GM18951 (cell line): ENCODE results near the gene FSTL4.

Source experiments
- POLR2A ChIP-seq: IDR thresholded peaks from 4 replicates; pipeline ENCODE4 v1.6.1; 2011; ENCODE audit warnings: mild to moderate bottlenecking; ENCODE audit not compliant: insufficient read length, insufficient read depth; ENCODE audit errors: extremely low read depth
- in situ Hi-C: fragments of 300-500 bp; cut with MboI; formaldehyde crosslinking; loops from one replicate; pipeline ENCODE4 v1.12.0; 2022; ENCODE audit warnings: low sequenced_read_pairs, mixed read lengths, inconsistent platforms; ENCODE audit not compliant: unreplicated experiment

The FSTL4 gene

DNA sequence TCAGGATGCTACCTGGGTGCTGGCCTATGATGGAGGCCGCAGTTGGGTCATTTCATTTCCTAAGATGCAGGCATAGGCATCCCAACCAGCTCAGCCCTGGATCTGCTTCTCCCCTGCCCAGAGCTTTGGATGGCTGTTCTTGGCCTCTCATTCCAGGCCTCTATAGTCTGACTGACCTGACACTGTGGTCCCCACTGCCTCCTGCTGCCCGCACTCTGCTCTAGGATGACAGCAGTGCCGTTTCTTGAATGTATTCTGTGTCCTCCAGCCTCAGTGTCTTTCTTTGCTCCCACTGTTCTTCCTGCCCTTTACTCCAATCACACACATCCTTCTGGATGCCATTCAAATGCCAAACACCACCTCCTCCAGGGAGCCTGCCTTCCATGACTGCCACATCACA, 324.8 kb downstream of the FSTL4 start:
- no peak for TF ChIP-seq POLR2A
- in situ Hi-C loops, result loop anchor here (10.0 kb wide), 1 partner anchor 173 kb away; no protein-coding TSS in a partner anchor

DNA sequence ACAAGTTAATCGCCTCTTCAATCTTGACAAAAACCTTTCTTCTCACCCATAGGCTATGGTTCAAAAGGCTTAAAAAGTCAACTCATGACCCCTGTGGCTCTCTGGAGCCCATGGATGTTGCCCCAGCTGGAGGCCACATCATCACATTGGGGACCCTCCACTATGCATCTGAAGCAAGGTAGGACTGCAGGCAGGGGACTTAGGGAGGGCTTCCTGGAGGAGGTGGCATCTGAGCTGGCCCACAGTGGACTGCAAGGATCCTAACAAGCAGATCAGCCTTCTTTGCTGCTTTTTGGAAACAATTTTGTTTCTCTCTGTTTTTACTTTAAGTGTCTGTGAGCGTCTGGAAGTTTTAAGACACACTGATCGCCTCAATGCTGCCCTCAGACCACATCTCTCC, 325.9 kb downstream of the FSTL4 start:
- TF ChIP-seq POLR2A, result no peak
- in situ Hi-C loops, result loop anchor here (10.0 kb wide), 1 partner anchor 172 kb away; no protein-coding TSS in a partner anchor

DNA sequence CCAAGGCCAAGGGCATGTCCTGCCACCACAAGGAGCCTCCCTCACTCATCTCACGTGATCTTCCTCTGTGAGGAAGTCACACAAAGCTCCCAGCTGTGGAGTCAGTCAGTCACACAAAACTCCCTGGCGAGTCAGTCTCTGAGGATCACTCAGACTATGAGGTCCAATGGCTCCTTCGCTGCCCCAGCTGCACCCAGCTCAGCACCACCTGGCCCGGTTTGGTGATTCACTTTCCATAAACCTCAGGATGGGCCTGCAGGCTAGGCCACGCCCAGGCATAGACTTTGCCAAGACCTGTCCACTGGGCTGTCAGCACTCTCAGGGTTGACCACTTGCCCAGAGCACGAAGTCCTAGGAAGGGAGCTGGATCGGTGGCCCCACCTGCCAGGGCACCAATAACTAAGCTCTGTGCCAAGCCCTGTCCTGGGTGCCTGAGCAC, 326.7 kb downstream of the FSTL4 start:
- in situ Hi-C loops, result loop anchor here (10.0 kb wide), 1 partner anchor 171 kb away; no protein-coding TSS in a partner anchor
- TF ChIP-seq POLR2A, result no peak

DNA sequence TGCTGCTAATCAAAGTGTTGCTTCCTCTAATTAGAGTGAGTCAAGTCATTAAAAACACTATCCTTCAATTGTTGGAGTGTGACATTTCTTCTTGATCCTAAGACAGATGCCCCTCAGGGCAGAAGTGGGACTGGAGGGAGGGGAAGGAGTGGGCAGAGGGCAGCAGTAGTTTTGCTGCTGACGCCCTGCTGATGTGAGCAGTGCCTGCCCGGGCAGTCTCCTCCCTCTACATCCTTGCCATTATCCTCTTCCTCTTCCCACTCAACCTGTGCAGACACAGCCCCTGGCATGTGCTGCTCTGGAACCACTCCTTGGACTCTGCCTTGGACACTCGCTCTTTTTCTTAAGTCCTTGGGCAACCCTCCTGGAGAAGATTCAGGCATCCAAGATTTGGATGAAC, 328.0 kb downstream of the FSTL4 start:
- no peak for TF ChIP-seq POLR2A
- in situ Hi-C loops, result loop anchor here (10.0 kb wide), 1 partner anchor 170 kb away; no protein-coding TSS in a partner anchor

DNA sequence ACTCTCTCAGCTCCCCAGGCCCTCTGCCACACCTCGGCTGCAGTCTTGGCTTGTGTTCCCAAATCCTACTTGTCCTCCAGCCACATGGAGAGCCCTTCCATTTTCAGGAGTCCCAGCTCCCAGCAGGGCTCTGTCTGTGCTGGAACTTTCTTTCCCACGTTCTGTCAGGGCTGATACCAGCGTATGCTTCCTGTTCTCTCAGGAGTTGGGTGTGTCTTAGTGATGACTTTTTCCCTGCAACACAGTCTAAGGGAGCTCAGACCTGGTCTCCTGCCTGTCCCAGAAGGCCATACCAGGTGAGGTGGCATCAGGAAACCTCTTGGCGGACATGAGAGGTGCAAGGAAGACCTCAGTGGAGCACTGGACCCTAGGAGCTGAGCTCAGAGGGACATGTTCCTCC, 334.0 kb downstream of the FSTL4 start:
- in situ Hi-C loops, result no loop called here
- no peak for TF ChIP-seq POLR2A

DNA sequence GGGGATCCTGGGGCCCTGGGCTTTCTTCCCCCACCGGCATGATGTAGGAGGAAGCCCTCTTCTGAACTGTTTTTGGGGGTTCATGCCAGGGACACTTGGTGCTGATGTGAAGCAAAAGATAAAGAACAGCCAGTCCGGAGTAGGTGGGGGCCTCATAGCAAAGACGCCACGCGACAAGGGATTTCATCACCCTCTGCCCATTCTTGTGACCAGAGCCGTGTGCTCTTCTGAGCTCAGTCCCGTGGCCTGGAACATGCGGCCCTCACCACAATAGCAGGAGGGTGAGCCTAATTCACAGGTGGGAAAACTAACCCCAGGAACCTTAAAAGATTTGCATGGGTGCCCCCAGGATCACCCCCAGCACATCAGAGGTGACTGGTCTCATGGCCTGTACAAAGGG, 334.6 kb downstream of the FSTL4 start:
- in situ Hi-C loops, result no loop called here

DNA sequence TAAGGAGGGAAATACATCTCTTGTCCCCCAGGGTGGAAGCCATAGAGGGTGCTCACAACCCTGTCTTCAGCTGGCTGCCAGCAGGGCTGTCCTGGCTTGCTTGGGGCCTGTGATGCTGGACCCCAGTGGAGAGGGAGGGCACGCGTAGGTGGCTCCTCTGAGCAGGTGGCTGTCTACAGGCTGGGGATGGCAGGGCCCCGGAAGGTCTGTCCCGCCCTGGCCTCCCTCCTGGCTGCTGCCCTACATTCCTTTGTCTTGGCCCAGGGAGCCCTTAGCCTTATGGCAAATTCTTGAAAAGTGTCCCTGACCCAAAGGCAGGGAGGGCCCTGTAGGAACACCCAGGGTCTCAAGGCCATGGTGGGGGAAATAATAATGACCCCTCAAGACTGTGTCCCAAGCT, 336.2 kb downstream of the FSTL4 start:
- no peak for TF ChIP-seq POLR2A
- in situ Hi-C loops, result no loop called here

More for the DNA sequence above, 334.6 kb downstream of the FSTL4 start:
- no peak for TF ChIP-seq POLR2A

DNA sequence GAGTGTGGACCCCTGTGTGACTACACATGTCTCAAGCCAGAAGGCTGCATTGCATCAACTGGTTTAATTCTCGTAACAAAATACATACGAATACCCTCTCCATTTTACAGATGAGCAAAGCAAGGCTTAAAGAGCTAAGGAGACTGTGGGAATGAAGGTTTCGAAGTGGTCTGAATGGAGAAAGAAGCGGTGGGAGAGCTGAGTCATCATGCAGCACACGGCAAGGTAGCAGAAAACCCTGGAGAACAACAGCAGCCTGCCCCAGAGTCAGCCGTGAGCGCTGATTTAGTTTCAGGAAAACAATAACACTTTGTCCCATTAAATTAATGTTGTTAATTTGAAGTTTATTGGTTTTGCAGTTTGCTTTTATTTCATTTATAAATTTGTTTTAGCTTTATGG, 336.7 kb downstream of the FSTL4 start:
- no peak for TF ChIP-seq POLR2A
- in situ Hi-C loops, result no loop called here

DNA sequence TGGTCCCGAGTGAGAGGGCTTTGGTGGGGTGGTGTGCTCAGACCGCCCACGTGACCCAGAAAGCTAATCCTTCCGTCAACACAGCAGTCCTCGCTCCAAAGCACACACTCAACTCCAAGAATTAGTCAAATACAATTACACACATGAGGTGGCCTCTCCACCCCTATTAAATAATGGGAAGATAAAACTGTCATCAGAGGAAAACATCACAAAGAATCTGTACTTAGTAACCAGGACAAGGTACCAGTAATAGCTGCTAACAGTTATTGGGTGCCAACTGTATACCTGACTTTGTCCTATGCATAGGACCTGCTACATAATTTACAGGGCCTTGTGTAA, 337.8 kb downstream of the FSTL4 start:
- in situ Hi-C loops, result no loop called here
- no peak for TF ChIP-seq POLR2A

DNA sequence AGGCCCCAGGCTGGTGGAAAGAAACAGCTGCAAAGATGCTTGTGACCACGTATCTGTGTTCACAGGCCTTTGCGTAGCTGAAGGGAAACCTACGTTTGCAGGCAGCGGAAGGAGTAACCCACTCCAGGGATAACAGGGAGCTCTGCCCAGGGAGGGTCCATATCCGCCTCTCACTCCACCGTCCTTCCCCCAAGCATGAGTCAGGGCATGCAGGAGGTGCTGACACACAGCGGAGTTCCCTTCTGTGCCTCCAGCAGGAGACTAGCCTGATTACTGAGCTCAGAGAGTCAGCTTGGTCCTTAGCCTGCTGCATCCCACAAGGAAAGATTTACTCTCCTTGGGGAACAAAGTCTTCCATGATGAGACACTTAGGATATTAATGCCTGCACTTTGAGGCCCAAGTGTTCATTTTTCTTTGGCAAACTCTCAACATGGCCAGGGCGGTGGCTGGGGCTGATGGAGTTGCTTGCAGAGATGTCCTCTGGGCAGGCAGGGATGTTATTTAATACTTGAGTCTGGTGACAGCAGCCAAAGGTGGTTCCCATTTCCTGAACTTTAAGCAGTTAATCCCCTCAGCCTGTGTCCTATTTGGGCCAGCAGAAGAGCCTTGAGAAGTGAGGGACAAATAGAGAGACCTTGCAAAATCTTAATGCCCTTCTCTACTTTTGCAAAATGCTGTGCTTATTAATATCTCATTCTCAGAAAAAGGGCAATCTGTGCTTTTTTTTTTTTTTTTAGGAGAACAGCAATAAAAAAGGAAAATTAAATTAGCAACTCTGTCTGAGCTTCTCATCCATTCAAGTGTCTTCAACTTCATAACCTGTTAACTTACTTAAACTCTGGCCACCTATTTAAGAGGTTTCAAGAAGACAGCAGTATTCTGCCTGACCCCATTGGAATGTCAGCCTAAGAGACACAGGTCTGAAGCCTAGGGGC, 338.4 kb downstream of the FSTL4 start:
- in situ Hi-C loops, result no loop called here
- TF ChIP-seq POLR2A, result no peak

DNA sequence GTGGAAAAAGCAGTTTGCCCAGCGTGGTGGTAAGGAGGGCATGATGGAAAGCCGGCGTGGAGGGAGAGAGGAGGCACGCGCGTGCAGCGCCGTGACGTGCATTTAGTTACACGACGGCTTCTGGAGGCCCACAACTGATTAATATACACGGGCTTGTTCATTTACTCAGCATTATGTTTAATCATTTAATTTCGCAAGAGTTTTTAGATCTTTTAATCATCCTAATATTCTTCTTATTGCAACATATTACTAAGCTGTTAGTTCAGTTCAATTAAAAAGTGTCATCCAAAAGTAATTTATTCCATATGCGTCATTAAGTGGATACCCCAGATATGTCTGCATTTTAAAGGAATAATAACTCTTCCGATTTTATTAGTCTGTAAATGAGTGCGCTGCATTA, 340.0 kb downstream of the FSTL4 start:
- in situ Hi-C loops, result no loop called here

DNA sequence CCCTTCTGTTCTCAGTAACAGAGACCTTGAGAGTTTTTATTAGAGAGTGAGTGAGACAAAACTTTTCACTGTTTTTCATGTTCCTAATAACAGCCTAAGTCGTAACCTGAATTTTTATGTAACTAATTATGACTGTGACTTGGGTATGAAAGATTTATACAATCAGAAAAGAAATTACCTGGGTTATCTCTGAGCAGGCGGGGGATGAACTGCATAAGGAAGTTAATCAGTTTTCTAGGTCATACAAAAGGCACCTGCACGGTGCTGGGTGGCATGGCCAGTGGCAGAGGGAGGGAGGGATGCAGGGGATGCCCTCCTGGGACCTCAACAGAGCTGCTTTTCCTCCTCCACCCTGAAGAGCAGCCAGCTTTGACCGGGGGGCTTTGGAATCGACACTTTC, 340.7 kb downstream of the FSTL4 start:
- in situ Hi-C loops, result no loop called here
- TF ChIP-seq POLR2A, result no peak

More for the DNA sequence above, 340.0 kb downstream of the FSTL4 start:
- no peak for TF ChIP-seq POLR2A

DNA sequence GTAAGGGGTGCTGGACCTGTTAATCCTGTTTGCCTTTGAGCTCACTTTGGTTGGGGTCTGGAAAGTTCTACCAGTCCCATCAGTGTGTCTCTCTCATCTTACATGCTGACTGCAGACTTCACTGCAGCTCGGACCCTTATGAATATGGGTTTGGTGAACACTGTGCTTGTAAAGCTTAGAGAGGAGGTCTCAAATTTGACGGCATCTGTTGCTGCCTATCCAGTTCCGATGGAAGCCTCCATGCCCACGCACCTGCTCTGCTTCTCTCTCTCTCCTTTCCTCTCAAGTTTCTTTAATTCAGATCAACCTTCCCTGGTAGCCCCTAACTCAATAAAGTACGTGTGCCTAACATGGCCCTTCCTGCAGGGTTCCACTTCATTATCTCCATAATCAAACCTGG, 342.6 kb downstream of the FSTL4 start:
- TF ChIP-seq POLR2A, result no peak
- in situ Hi-C loops, result no loop called here

DNA sequence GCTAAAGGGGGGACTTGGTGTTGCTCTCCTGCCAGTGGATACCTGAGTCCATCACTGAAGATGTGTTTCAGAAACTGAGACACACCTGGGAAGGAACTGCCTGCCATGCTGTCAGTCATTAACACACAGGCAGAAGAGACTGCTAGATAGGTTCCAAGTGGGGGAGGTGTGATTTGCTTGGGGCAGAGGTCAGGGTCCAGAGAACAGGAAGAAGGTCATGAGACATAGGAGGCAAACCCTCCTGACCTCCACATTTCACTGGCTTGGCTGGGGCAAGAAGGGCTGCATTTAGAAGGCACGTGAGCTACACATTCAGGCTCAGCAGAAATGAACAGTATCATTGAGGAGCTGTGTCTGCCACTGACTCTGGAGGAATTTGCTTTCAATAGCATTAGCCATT, 344.7 kb downstream of the FSTL4 start:
- no peak for TF ChIP-seq POLR2A
- in situ Hi-C loops, result no loop called here
